NT2/D1 (cell line): Measurements from ENCODE around the gene SND1.

Experiments
- DNase-seq: peaks from one replicate; pipeline ENCODE4 v3.0.0-alpha.2; 2011; ENCODE audit warnings: low read depth, low spot score
- H3K27me3 ChIP-seq: 2 replicates; pipeline ENCODE4 v1.6.0; 2011; ENCODE audit warnings: mild to moderate bottlenecking; ENCODE audit not compliant: insufficient read length, insufficient read depth
- H3K36me3 ChIP-seq: 2 replicates; pipeline ENCODE4 v1.6.1; 2011; ENCODE audit warnings: mild to moderate bottlenecking, low read length, mixed read lengths; ENCODE audit not compliant: insufficient read depth, insufficient read length
- H3K4me1 ChIP-seq: 2 replicates; pipeline ENCODE4 v1.5.1; 2011; ENCODE audit not compliant: insufficient read depth, insufficient read length
- H3K4me3 ChIP-seq: 2 replicates; pipeline ENCODE4 v1.5.1; 2011; ENCODE audit warnings: low read depth; ENCODE audit not compliant: insufficient read length
- H3K9ac ChIP-seq: 2 replicates; pipeline ENCODE4 v1.6.0; 2011; ENCODE audit warnings: low read depth; ENCODE audit not compliant: insufficient read length
- H3K9me3 ChIP-seq: 2 replicates; pipeline ENCODE4 v1.5.1; 2011; ENCODE audit warnings: mild to moderate bottlenecking, low read length; ENCODE audit not compliant: insufficient read depth
- SUZ12 ChIP-seq: IDR thresholded peaks from 2 replicates; pipeline ENCODE4 v1.6.1; 2011; ENCODE audit not compliant: insufficient read length, insufficient read depth; ENCODE audit errors: extremely low read depth
- YY1 ChIP-seq: IDR thresholded peaks from 2 replicates; pipeline ENCODE4 v1.6.1; 2011; ENCODE audit not compliant: insufficient read length, insufficient read depth
- ZNF274 ChIP-seq: IDR thresholded peaks from 2 replicates; pipeline ENCODE4 v1.6.1; 2011; ENCODE audit warnings: mild to moderate bottlenecking, low read depth, low read length

The SND1 gene

DNA sequence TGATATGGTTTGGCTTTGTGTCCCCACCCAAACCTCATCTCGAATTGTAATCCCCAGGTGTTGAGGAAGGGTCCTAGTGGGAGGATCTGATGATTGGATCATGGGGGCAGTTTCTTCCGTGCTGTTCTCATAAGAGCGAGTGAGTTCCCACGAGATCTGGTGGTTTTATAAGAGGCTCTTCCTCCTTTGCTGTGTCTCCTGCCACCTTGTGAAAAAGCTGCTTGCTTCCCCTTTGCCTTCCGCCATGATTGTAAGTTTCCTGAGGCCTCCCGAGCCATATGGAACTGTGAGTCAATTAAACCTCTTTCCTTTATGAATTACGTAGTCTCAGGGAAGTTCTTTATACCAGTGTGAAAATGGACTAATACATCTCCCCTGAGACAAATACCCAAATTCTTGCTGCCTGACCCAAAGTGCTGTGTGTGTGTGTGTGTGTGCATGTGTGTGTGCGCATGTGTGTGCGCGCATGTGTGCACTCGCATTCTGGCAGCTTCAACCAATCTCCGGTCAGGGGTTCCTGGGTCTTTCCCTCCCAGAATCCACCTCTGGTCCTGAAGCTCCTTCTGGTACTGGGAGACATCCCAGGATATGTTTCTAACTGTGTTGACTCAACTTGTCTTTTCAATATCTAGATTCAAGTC, 477.4 kb downstream of the SND1 start:
- Histone ChIP-seq H3K9ac (no peak overlapping the region), H3K36me3 (no peaks in the 10 kb centered on the region), H3K4me3 (no peak overlapping the region), H3K27me3 (peaks cover 8% of the 10 kb centered on the region), H3K9me3 (no peaks in the 10 kb centered on the region), H3K4me1 (no peaks in the 10 kb centered on the region)
- no peak for DNase-seq
- TF ChIP-seq SUZ12 (no peak), YY1 (no peak), ZNF274 (no peak)

DNA sequence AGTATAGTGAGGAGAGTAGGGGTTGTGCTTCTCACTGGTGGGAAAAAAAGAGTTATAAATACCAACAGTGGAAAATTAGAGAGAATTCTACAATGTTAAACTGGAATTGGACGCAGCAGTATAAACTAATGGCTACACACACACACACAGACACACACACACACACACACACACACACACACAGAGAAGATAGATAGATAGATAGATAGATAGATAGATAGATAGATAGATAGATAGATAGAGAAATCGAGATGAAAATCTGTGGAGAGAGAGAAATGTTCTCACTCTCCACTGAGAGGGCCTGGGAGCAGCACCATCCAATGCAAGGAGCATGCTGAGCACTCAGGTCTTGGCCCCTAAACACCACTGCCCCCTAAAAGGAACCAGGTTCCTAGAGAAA, 479.1 kb downstream of the SND1 start:
- Histone ChIP-seq H3K9ac (no peak overlapping the region), H3K27me3 (peaks cover 19% of the 10 kb centered on the region), H3K4me3 (no peak overlapping the region), H3K9me3 (no peaks in the 10 kb centered on the region), H3K4me1 (no peaks in the 10 kb centered on the region), H3K36me3 (no peaks in the 10 kb centered on the region)
- no peak for DNase-seq
- TF ChIP-seq YY1 (no peak), SUZ12 (no peak), ZNF274 (no peak)

DNA sequence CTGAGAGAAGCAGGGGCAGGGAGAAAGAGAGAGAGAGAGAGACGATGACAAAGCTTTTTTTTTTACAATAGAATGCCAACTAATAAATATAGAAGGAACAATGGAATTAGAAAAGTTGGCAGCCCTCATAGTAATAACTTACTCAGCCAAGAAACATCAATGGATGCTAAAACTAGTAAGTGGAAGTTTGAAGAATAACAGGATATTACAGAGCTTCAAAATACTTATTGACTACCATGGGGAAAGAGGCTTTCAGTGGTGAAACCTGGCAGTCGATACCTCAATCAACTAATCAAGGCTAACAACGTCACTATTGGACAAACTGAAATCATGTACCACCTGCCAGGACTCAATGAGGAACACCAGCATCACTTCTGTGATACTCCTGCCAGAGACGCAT, 479.7 kb downstream of the SND1 start:
- DNase-seq: no peak
- H3K4me3 ChIP-seq: no peak overlapping the region
- TF ChIP-seq YY1 (no peak), ZNF274 (no peak), SUZ12 (no peak)
- H3K9me3 ChIP-seq: no peaks in the 10 kb centered on the region
- peaks cover 19% of the 10 kb centered on the region for H3K27me3 ChIP-seq
- no peaks in the 10 kb centered on the region for H3K4me1 ChIP-seq
- H3K9ac ChIP-seq: no peak overlapping the region
- H3K36me3 ChIP-seq: no peaks in the 10 kb centered on the region

DNA sequence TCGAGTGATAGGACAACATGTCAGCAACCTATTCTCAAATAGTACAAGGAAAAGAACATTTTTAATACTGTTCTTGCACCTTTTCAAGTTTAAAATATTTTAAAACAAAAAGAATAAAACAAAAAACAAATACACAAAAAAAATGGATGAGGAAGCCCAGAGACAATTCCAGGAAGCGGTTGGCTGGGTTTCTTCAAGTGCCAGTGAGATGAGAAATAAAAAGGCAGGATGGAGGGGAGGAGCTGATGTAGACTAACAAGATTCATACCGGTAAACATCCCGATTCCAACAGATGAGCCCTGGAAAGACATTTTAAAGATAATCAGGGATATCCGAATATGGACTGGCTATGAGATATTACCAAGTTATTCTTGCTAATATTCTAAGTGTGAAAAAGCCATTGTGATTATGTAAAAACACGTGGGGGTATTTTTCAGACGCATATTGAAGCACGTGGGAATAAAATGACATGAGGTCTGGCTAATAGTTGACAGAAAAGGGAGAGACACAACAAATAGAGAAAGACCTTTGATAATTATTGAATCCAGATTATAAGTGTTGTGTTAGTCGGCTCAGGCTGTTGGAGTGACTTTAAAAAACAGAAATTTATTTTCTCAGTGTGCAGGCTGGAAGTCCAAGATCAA, 480.6 kb downstream of the SND1 start:
- H3K4me1 ChIP-seq: no peaks in the 10 kb centered on the region
- H3K9ac ChIP-seq: no peak overlapping the region
- peaks cover 24% of the 10 kb centered on the region for H3K27me3 ChIP-seq
- no peaks in the 10 kb centered on the region for H3K9me3 ChIP-seq
- H3K4me3 ChIP-seq: no peak overlapping the region
- DNase-seq: no peak
- TF ChIP-seq YY1 (no peak), SUZ12 (no peak), ZNF274 (no peak)
- H3K36me3 ChIP-seq: no peaks in the 10 kb centered on the region

DNA sequence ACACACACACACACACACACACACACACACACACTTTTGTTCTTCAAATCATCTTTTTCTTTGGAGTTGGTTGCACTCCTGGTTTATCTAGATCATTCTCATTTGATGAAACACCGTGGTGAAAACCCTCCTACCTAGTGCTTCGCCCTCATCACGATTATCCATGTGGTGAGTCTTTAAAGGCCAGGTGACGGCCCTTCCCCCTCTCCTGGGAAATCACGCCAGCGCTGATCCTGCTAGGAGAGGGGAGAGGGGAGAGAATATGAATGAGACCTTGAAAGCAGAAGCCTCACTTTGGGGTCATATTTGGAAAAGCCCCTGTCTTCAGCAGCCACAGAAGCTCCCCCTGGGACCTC, 483.1 kb downstream of the SND1 start:
- Histone ChIP-seq H3K36me3 (no peaks in the 10 kb centered on the region), H3K27me3 (peaks cover 24% of the 10 kb centered on the region), H3K4me1 (no peaks in the 10 kb centered on the region), H3K9me3 (peaks cover 6% of the 10 kb centered on the region; the same call in 1 of the 2 replicates), H3K4me3 (no peak overlapping the region), H3K9ac (no peak overlapping the region)
- TF ChIP-seq SUZ12: no peak
- TF ChIP-seq ZNF274: no peak
- no peak for TF ChIP-seq YY1
- no peak for DNase-seq

DNA sequence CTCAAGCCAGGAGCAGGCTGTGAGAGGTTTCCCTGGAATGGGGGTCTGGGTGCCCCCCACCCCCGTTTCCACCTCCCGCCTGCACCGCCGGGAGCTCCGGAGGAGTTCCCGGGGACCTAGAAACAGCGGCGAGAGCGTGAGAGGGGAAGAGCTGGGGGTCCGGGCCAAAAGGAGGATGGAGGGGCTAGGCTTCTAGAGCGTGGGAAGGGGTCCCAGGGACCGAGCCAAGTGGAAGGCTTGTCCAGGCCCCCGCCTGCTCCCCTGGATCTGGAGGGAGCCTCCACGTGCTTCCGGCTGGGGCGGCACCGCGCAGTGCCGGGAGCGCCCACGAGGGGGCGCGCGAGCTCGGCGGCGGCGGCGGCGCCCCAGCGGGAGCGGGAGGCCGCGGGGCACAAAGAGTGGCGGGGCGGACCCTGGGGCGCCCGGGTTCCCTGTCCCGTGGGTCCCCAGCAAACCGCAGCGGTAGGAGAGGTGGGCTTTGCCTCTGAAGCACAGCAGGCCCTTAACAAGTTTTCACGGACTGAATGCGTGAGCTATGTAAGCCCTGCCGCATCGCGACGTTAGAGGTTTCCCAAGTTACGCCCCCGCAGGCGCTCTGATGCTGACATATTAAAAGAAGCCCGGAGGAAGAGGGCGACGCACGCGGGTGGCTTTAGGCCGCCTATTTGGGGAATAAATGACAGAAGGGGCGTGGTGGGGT, 483.7 kb downstream of the SND1 start:
- peak overlapping the region; percentile 71 for H3K9ac ChIP-seq
- no peaks in the 10 kb centered on the region for H3K4me1 ChIP-seq
- H3K27me3 ChIP-seq: peaks cover 21% of the 10 kb centered on the region
- no peak for TF ChIP-seq SUZ12
- TF ChIP-seq YY1: no peak
- no peak for TF ChIP-seq ZNF274
- peaks cover 12% of the 10 kb centered on the region; the same call in 1 of the 2 replicates for H3K9me3 ChIP-seq
- no peaks in the 10 kb centered on the region for H3K36me3 ChIP-seq
- peak overlapping the region; percentile 47 for H3K4me3 ChIP-seq
- DNase-seq: peak; percentile 43

DNA sequence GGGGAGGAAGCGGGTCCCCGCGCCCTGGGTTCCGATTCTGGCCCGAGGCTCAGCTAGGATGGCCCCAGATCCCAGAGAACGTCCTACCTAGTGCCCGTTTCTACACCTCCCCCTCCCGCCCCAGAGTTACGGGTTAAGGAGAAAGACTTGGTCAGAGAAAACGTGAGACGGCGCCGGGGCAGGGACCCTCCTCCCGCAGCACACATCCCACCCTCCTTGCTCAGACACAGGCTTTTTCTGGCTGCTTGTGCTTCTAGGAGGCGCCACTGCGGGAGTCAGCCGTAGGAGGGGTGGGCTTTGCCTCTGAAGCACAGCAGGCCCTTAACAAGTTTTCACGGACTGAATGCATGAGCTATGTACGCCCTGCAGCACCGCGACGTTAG, 484.2 kb downstream of the SND1 start:
- peak overlapping the region; percentile 71 for H3K9ac ChIP-seq
- peak overlapping the region; percentile 47 for H3K4me3 ChIP-seq

More for the DNA sequence above, 484.2 kb downstream of the SND1 start:
- Histone ChIP-seq H3K27me3 (peaks cover 19% of the 10 kb centered on the region), H3K4me1 (no peaks in the 10 kb centered on the region), H3K9me3 (peaks cover 17% of the 10 kb centered on the region; the same call in 1 of the 2 replicates), H3K36me3 (no peaks in the 10 kb centered on the region)
- no peak for TF ChIP-seq ZNF274
- TF ChIP-seq SUZ12: no peak
- no peak for TF ChIP-seq YY1
- DNase-seq: no peak
